Tongue (tissue), 2 donors: Measurements from ENCODE around the gene ABLIM2. TPM values are rescaled to one million over a fixed set of nuclear protein-coding genes. Genes with fewer than 3 reads are reported as not detected.

Source experiments
- DNase-seq: peaks from one replicate; pipeline ENCODE4 v3.0.0-alpha.2; 2015
- total RNA-seq: library from RNA; depleted of rRNA; stranded (reverse); fragments of >200 nt; gene quantifications from one replicate; pipeline ENCODE4 v1.2.3, GENCODE V29; 2014

Gene ABLIM2
- total RNA-seq, 1 donor from 2014 or later, result 44.2 TPM

- no peak for DNase-seq
Measured at GRCh38 chr4:8136972-8137710, 21.5 kb downstream of the ABLIM2 start.

- no peak for DNase-seq
Measured at GRCh38 chr4:8136529-8136928, 22.1 kb downstream of the ABLIM2 start.

GRCh38 chr4:8135666-8136065 is 22.9 kb downstream of the ABLIM2 start:
- DNase-seq, result no peak

GRCh38 chr4:8133897-8134563 is 24.6 kb downstream of the ABLIM2 start:
- DNase-seq, result no peak

GRCh38 chr4:8132947-8133705 is 25.5 kb downstream of the ABLIM2 start:
- DNase-seq, result no peak

- no peak for DNase-seq
Measured at GRCh38 chr4:8132400-8132799, 26.2 kb downstream of the ABLIM2 start.

GRCh38 chr4:8131826-8132225 is 26.8 kb downstream of the ABLIM2 start:
- DNase-seq, result no peak

- DNase-seq, result no peak
Measured at GRCh38 chr4:8131210-8131609, 27.4 kb downstream of the ABLIM2 start.

GRCh38 chr4:8130346-8131066 is 28.1 kb downstream of the ABLIM2 start:
- DNase-seq, result no peak

GRCh38 chr4:8129785-8130184 is 28.8 kb downstream of the ABLIM2 start:
- no peak for DNase-seq

GRCh38 chr4:8129136-8129535 is 29.5 kb downstream of the ABLIM2 start:
- DNase-seq, result no peak

GRCh38 chr4:8128100-8128856 is 30.3 kb downstream of the ABLIM2 start:
- peak; percentile 46 for DNase-seq

GRCh38 chr4:8127051-8127826 is 31.4 kb downstream of the ABLIM2 start:
- peak; percentile 42 for DNase-seq

- no peak for DNase-seq
Measured at GRCh38 chr4:8126523-8126922, 32.1 kb downstream of the ABLIM2 start.

GRCh38 chr4:8125526-8126056 is 33.0 kb downstream of the ABLIM2 start:
- DNase-seq, result no peak

GRCh38 chr4:8123870-8124269 is 34.7 kb downstream of the ABLIM2 start:
- DNase-seq, result no peak

- DNase-seq, result peak; percentile 81
Measured at GRCh38 chr4:8123389-8123788, 35.2 kb downstream of the ABLIM2 start.

- no peak for DNase-seq
Measured at GRCh38 chr4:8122746-8123145, 35.9 kb downstream of the ABLIM2 start.

GRCh38 chr4:8121292-8122015 is 37.2 kb downstream of the ABLIM2 start:
- no peak for DNase-seq

- no peak for DNase-seq
Measured at GRCh38 chr4:8120501-8120900, 38.1 kb downstream of the ABLIM2 start.
